Renal cortex interstitium (tissue), 11 donors: ENCODE results near the gene RNF181. TPM values are rescaled to one million over a fixed set of nuclear protein-coding genes. Genes with fewer than 3 reads are reported as not detected.
"Not testable (repeated sequence)": the region's sequence is repeated elsewhere in the genome, so short reads cannot be mapped to it uniquely, and the experiment has no call there.

Experiments used
- DNase-seq, 11 donors: peaks; one replicate each; pipeline ENCODE4 v3.0.0-alpha.2; 2013; ENCODE audit warnings: low read depth in 9 of 11, low spot score in 4 of 11; ENCODE audit errors: extremely low read depth in 1 of 11
- polyA plus RNA-seq, 3 donors: library from polyadenylated mRNA; unstranded; fragments of 120-200 nt; gene quantifications; one replicate each; pipeline ENCODE4 v1.2.1, GENCODE V29; 2013; ENCODE audit not compliant: insufficient read length in 3 of 3

RNF181 gene
- polyA plus RNA-seq, 3 donors: 138 to 140 (median 140) TPM

DNA sequence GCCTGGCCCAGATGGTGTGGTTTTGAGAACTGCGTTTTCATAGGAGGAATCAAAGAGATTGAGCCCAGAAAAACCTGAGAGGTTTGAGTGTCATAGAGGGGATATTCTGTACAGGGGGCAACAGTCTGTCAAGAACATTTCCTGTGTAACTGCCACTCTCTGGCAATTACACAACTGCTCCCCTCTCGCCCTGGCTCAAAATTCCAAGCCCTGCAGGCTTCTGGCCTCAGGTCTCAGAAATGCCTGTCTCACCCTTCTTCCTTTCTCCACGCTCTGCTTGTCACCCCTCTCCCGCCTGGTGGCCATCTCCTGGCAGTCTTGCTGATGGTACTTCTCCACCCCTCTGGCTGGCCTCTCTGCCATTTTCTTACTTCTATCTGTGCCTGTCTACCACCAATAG is 7.3 kb upstream of the RNF181 start:
- no peak for DNase-seq

DNA sequence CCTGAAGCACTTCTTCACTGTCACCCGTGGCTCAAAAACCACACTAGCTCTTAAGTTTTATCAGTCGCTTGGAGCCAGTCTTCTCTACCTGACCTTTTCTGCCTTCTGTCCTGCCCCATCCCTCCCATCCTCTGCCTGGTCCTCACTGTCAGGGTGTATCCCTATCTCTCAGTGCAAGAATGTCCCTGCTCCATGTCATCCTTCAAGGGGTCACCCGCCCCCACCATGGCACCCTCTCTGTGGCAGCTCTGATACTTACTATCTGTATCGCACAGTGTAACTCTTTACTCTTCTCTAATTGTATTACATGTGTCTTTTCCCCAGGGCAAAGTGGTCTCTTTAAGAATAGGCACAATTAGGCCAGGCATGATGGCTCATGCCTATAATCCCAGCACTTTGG is 6.9 kb upstream of the RNF181 start:
- DNase-seq: no peak

DNA sequence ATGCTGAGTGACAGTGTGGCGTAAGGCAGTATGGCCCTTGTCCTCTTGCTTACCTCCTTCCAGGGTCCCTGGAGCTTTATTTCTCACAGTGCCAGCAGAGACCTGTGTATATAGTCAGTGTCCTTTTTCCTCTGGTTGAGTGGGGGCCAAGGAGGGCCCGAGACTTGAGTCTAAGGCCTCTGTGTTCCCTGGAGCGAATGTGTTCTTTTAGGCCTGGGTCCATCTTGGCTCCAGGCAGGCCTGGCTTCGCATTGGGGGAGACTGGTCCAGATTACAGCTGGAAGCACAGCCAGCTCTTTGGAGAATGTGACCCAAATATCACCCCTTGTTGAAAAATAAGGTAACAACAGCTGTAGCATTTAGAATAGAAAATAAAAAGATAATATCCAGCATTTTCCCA is 6.4 kb upstream of the RNF181 start:
- DNase-seq: no peak

DNA sequence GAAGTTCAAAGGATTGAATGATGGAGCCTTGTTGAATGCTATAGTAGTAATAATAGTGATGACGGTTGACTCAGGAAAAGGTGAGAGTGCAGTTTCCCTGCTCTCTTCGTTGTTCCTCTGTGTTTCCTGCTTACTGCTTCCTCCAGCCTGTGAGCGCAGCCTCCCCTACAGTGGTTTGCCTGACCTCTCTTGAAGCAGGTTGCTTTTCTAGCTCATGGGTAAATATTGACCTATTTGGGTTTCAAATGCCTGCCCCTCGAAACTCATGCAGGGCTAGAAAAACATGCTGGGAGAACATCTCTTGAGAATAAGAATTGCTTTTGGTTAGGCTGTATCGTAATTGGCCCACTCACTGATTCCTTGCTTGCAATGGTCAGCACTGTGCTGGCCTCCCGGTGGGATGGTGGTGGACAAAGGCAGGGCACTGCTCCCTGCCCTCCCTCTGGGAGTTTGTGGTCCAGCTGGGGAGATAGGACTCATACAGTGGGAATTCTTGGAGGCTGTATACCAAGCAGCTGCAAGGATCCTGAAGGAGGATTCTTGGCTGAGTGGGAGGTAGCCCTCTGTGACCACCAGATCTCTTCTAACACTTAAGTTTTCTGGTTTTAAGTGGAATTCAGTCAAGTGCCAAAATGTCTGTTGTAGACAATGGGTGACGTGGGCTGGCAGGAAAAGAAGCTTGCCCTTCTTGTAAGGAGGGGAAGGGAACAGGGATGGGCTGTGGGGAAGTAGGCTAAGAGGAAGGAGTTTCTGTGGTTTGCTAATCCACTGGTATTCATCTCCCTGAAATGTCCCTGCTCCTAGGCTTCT is 5.4 kb upstream of the RNF181 start:
- DNase-seq: no peak

DNA sequence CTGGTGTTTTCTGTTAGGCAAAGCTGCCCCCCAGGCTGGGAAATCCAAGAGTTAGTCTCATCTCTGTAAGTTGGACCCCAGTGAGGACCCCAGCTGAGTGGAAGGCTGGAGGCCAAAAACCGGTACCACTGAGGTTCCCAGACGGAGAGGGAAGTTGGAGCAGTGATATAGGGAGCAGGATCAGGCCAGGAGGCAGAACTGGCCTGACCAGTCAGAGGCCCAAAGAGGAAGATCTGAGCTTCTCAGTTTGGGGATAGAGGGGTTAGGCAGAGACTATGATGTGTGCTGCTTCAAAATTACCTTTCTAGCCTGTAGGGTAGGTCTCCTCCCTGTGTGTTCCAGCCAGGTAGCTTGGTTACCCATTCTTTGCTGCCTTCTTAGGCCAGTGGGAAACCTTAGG is 4.6 kb upstream of the RNF181 start:
- no peak for DNase-seq

DNA sequence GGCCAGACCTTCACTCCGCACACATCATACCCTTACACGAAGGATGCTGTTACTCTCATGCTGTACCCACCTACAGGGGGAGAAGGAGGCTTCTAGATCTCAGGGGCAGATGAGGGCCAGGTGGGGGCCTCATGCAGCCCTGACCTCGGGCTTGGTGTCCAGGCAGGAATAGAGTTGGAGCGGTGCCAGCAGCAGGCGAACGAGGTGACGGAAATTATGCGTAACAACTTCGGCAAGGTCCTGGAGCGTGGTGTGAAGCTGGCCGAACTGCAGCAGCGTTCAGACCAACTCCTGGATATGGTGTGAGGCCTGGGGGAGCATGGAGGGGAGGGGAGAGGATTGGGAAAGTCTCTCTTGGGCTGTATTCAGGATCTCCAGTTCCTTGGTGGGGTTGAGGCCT is 4.0 kb upstream of the RNF181 start:
- no peak for DNase-seq

DNA sequence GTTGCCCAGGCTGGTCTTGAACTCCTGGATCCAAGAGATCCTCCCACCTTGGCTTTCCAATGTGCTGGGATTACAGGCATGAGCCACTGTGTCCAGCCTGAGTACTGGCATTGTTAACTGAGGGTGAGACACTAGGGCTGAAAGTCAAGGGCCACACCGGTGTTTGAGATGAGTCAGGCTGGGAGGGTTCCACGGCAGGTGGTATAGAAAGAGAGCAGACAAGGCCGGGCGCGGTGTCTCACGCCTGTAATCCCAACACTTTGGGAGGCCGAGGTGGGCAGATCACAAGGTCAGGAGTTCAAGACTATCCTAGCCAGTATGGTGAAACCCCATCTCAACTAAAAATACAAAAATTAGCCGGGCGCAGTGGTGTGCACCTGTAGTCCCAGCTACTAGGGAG is 3.2 kb upstream of the RNF181 start:
- DNase-seq: not testable (repeated sequence)

DNA sequence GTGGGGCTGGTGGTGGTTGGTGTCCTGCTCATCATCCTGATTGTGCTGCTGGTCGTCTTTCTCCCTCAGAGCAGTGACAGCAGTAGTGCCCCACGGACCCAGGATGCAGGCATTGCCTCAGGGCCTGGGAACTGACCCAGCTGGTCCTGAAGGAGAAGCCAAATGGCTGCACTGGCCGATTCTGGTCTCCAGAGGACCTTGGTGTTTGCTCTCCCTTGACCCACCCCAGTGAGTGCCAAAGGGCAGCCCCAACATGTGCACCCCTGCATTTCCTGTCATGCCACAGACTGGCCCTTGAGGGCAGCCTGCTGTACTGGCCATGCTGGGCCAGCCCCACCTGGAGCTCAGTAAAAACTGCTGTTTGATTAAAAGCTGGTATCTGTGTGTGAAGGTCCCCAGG is 2.5 kb upstream of the RNF181 start:
- DNase-seq: no peak

DNA sequence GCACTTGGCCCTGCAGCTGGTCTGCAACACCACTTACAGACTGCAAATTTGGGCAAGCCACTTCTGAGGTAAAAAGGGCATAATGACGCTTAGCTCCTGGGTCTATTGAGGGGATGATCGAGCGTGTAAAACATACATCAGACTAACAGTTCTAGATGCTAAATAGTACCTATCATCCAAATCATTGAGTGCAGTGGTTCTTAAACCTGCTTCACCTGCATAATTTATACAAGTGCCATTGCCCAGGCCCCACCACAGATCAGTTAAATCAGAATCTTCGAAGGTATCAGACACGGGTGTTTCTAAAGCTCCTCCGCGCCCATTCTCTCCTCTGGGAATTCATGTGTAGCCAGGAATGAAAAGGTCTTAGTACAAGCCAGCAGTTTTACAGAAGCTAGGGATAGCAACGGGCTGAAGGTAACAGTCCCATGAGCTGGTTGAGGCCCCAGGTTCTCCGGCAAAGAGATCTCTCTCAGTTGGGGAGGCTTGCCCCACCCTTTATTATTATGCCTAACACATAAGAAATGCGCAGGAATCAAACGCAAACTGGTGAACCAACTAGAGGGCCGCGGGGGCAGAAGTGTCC is 737 bp upstream of the RNF181 start:
- no peak for DNase-seq

DNA sequence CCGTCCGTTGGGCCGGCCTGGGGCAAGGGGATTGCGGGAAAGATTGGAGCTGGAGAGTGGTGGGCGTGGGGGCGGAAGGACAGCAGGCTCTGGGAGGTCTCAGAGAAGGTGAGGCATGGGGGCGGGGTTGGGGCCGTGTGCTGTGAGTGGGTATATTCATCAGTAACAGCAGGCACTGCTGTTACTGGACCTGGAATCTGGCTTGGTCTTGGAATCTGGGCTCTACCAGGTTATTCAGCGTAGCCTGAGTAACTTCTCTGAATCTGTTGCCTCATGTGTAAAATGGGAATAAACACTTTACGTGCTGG is 435 bp downstream of the RNF181 start:
- no peak for DNase-seq

DNA sequence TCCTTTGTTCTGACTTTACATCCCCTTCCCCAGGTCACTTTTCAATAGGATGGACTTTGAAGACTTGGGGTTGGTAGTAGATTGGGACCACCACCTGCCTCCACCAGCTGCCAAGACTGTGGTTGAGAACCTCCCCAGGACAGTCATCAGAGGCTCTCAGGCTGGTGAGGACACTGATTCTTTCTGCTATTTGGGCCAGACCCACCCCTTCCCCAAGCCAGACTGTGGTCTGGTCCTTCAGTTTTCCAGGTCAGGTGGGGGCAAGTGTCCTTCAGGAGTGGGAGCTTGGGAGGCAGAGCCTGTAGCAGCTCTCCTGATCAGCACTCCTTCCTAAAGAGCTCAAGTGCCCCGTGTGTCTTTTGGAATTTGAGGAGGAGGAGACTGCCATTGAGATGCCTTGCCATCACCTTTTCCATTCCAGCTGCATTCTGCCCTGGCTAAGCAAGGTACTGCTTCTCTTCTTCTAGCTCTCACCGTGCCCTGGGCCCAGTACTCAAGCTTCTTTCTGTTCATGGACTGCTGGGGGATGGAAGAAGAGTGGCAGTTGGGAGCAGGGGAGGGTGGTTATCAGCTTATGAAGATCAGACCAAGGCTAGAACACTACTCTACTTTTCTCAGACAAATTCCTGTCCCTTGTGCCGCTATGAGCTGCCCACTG is 1.1 kb downstream of the RNF181 start:
- DNase-seq: no peak

DNA sequence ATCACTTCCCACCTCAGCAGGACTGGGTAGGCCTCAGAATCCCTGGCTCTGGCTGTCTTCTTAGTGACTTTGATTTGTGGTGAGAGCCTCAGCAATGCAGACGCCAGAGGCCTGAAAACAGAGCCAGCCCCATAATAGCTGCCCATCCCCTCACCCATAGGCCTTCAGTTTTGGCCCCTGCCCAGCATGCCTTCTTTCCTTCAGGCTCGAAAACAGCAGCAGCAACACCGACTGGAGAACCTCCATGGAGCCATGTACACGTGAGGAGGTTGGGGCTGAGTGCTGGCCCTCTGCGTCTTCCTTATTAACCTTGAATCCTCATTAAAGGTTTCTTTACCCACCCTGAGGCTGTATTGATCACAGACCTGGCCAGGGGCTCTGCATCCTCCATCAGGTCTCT is 1.7 kb downstream of the RNF181 start:
- no peak for DNase-seq

DNA sequence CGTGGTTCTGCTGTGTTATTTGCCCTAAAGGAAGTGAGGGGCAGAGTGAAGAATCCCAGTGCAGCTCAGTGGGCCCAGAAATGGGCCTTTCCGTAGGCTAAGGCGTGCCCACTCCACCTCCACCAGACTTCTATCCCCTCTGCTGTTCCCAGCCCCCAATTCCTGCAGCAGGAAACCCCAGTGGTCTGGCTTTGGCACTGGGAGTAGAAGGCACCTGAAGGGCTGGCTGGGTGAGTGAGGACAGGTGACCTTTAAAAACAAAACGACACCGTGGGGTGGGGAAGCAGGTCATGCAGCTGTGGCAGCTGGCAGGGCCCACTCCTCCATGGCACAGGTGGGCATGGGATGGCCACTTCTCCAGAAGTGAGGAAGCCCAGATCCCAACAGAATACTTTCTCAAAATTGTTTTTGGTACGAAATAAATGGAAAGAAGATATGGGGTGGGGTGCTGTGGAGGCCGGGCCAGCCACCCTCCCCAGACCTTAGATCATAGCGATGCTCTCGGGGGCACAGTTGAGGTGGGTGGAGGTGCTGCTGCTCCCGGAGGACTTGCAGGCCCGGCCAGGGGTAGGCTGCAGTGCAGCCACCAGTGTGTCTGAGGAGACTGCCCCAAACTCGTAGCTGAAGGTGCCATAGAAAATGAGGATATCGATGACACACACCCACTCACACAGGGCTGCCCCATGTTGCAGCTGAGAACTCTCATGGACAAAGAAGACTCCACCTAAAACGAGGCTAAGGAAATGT is 3.2 kb downstream of the RNF181 start:
- no peak for DNase-seq

DNA sequence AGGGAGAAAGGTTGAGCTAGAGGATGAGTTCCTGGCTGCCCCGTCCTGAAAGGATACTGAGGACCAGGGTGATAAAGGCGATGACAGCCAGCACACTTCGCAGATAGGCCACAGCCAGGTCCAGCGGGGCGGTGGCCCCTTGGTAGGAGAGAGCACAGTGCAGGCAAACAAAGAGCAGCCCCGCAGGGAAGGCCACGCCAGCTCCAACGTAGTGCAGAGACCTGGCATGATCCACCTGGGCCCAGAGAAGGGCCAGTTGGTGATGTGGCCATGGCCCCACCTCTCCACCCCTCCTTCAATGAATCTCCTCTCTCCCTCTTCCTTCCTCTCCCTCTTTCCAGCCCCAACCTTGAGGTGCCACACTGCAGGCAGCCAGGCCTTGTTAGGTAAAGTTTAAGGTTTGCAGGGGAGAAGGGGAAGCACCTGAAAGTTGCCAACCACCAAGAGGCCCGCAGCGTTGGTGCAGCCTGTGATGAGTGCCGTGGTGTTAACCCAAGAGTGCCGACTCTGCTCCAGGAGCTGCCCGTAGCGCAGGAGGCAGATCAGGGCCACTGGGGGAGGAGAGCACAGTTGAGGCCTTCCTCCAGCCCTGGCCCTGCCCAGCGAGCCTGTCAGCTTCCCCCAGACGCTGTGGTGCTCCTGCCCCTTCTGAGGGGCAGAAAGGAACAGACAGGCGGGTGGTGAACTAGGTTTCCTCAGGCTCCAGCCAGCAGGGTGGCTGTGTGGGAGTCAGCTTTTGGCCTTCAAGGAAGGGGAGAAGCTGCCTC is 4.1 kb downstream of the RNF181 start:
- DNase-seq: no peak

DNA sequence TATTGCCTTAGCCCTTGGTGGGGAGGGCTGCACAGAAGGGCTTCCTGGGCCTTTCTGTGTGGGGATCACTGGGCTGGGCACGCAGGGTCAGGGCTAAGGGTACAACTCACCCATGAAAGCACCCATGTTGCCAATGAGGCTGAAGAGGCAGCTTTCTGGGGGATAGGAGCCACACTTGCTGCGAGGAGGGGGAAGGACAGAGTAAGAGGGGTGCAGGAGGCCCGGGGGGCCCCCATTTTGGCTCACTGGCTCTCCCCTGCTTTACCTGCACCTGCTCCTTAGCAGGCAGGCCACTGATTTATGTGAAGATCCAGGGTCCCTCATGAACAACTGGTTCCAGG is 4.7 kb downstream of the RNF181 start:
- DNase-seq: no peak

DNA sequence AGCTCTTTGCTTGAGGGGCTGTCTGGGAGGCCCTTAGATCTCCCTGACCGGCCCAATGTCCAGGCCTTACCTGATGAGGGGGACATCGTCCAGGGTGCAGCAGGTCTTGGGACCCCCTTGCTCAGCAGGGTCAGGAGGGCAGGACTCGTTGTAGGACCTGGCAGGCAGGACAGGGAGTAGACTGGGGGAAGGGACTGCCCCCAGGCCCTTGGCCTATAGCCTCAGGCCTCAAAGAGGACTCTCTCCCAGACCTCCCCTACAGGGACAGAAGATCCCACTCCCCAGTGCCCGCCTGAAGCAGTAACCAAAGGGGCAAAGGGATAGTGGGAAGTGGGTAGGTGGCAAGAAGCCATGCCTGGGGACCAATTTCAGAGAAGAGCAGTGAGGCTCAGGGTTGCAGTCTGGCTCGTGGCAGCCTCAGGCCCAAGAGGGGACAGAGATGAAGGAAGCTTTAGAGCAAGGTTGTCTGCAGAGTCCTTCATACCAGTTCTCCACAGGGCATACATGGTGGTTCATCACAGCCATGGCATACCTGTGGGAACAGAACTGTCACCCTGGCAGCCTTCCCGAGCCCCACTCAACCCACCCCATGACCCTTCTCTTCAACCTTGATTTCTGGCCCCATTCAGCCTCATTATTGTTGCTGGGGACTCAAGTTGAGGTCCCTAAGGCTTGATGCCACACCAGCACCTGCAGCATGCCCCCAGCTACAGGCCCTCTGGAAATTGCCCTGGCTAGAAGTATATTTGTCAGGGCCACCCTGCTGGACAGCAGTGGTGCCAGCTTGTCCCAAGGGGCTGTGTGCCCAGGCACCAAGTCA is 5.6 kb downstream of the RNF181 start:
- no peak for DNase-seq

DNA sequence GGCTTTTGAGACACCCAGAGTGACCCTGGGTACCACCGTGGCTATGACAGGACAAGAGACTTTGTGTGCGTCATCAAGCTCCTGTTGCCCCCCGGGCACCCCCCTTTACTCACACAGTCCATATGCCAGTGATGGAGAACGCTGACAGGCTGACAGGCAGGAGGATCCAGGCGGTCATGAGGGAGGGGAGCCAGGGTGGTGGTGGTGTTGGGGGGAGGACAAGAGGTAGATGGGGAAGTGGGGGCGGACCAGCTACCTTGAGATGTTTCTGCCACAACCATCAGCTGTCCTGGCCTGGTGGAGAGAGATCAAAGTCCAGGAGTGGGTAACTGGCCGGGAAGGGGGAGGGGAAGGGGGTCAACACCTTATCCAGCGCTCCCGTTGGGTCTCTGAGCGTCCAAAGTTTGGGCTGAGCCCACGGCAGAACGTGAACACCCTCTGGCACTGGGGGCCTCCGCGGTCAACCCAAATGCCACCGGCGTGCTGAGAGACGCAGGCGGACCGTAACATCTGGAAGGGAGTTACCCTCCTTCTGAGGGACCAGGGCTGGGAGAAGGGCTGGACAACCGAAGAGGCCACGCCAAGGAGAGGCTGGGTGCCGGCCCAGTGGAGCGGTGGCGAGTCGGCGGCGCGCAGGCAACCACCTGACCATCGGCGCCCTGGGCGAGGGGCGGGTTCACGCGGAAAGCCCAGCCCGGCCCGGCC is 6.4 kb downstream of the RNF181 start:
- DNase-seq: no peak
